HG03354 (cell line): ENCODE results near the gene TUT4.
"Not testable (repeated sequence)": the region's sequence is repeated elsewhere in the genome, so short reads cannot be mapped to it uniquely, and the experiment has no call there.

ENCODE experiments used
- ATAC-seq: cut with Tn5 transposase; IDR thresholded peaks from one replicate; pipeline ENCODE4 v1.9.1; 2021; ENCODE audit warnings: mild to moderate bottlenecking; ENCODE audit not compliant: unreplicated experiment, poor library complexity, severe bottlenecking

Gene TUT4

DNA sequence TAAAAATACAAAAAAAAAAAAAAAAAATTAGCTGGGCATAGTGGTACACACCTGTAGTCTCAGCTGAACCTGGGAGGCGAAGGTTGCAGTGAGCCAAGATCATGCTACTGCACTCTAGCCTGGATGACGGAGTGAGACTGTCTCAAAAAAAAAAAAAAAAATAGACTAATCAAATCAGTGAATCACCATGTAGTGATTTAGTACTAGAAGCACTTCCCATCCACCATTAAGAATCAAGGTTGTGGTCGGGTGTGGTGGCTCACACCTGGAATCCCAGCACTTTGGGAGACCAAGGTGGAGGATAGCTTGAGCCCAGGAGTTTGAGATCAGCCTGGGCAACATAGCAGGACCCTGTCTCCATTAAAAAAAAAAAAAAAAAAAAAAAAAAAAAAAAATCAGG lies 25.2 kb upstream of the TUT4 start:
- not testable (repeated sequence) for ATAC-seq

DNA sequence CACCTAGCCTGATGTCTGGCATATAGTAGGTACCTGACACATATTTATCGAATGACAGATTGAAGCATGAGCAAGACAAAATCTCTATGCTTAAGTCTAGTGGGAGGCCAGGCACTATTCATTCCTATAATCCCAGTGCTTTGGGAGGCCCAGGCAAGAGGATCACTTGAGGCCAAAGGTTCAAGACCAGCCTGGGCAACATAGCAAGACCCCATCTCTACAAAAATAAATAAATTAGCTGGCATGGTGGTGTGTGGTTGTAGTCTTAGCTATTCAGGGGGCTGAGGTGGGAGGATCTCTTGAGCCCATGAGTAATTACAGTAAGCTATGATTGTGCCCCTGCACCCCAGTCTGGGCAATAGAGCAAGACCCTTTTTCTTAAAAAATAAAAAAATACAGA lies 23.2 kb upstream of the TUT4 start:
- ATAC-seq: no peak

DNA sequence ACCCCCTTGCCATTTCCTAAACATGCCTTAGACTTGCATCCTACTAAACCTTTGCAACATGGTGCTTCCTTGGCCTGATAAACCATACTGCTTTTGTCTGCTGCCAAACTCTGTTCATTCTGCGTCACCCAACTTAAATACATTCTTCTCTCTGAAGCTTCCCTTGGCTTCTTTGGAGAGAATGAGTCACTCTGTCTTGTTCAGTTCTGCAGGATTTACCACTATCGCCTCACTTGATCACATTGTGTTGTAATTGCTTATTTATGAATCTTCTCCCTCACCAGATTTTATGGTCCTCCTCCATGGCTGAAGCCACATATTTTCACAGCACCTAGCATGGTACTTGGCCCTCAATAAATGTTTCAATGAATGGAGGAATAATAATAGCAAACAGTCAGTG lies 21.7 kb upstream of the TUT4 start:
- ATAC-seq: no peak

- no peak for ATAC-seq
Measured at GRCh38 chr1:52572387-52572786, 19.5 kb upstream of the TUT4 start.

DNA sequence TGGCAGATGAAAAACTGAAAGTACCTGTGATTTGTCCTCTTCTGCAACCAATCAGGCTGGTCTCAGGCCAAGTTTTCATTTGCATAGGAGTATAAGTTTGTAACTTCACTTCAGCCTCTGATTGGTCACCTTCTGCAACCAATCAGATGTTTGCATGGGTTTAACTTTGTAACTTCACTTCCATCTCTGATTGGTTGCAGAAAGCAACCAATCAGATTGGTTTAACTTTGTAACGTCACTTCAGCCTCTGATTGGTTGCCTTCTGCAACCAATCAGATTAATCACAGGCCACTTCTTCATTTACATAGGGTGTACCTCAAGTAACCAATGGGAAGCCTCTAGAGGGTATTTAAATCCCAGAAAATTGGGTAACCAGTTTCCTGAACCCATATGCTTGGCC lies 18.9 kb upstream of the TUT4 start:
- ATAC-seq: no peak

- ATAC-seq: no peak
Measured at GRCh38 chr1:52569449-52570210, 16.7 kb upstream of the TUT4 start.

DNA sequence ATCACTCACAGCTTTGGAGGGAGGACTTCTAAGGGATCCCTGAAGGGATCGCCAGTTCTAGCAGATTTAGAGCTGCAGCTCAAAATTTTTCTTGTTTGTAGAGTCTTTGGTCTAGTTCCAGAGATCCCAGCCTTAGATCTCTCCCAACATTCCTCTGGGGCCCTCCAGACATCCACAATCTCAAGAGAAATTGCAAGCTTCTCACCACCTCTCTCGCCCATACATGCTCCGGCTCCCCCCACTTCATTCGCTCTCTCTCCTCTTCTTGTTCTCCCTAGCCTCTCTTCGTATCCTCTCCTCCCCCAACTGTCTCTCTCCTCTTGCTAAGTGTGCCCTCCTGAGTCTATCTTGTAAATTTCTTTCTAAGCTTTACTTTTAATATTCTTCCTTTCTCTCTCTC lies 15.1 kb upstream of the TUT4 start:
- ATAC-seq: no peak

DNA sequence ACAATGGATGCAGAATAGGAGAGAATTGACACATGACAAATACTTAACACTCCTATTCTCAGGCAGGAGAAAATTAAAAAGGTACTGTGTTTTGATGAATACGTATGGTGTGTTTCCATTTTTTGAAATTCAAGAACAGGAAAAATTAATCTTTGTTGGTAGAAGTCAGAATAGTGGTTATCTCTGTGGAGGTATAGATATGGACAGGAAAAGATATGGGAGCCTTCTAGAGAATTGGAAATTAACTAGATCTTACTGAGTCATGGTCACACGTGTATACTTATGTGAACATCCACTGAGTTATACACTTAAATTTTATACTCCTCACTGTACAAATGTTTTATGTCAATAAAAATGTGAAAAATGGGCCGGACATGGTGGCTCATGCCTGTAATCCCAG lies 9.9 kb upstream of the TUT4 start:
- no peak for ATAC-seq

DNA sequence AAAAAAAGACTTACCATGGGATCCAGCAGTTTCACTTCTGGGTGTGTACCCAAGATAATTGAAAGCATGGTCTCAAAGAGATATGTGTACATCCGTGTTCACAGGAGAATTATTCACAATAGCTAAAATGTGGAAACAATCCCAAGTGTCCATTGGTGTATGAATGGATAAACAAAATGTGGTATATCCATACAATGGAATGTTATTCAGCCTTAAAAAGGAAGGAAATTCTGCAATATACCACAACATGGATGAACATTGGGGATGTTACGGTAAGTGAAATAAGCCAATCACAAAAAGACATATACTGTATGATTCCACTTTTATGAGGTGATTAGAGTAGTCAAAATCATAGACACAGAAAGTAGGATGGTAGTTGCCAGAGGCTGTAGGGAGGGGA lies 7.0 kb upstream of the TUT4 start:
- ATAC-seq: no peak

- ATAC-seq: no peak
Measured at GRCh38 chr1:52558941-52559340, 6.0 kb upstream of the TUT4 start.

DNA sequence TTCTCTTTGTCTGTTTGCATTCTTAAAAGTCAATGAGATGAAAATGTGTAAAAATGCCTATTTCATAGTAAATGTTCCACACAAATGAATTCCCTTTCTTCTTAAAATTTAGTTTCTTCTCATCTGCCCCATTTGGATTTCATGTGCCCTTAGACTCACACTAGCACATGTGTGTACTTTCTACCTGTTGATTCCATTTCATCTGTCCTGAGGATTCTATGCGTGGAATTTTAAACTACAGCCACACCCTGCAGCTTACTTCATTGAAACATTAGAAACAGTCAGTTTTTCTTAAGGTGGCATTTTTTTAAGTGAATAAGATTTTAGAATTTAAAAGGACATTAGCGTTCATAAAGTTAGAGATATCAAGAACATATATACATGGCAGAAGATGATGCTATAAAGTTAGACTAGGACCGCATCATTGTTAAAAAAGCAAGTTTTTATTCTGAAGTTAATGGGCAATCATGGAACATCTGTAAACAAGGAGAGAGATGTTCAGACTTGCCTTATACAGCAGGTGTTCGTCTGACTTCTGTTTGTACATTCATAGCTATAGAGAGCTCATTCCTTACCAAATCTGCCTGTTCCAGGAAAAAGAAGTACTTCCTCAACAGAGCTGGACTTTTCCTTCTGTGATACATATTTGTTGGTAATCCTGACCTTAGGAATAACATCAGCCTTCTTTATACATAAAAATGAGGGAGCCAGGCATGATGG lies 3.9 kb upstream of the TUT4 start:
- ATAC-seq: no peak

- no peak for ATAC-seq
Measured at GRCh38 chr1:52554756-52555155, 1.9 kb upstream of the TUT4 start.

- ATAC-seq: no peak
Measured at GRCh38 chr1:52554267-52554640, 1.4 kb upstream of the TUT4 start.

- peak; percentile 66 for ATAC-seq
Measured at GRCh38 chr1:52553362-52554266, 722 bp upstream of the TUT4 start.

GRCh38 chr1:52552236-52552504 lies 722 bp downstream of the TUT4 start:
- peak; percentile 44 for ATAC-seq

DNA sequence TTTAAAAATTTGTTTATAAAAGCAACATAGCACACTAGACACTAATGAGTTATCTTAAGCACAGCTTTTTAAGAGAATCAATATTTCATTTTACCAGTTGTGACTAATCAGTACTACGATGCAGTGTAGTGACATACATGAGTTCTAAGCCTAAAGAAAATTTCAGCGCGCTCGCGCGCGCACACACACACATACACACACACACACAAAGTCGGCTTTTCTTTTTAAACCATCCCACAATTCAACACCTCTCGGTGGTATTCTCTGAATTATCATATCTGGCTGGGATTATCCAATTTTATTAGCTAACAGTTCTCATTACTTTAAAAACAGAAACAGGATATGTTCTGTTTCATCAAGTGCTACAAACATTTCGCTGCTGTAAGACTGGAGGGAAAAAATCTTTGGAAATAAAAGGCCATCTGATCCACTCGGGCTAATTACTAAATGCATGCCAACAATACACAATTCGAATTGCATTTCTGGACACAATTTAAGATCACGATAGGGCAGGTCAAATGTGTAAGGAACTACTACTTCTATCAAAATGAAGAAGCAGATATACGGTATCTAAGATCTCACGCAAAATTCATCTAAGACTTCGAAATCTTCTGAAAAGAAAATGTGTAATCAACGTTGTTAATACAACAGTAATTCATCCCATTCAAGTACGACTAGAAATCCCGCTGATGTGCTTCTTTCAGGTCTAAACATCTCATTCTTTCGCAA lies 1.2 kb downstream of the TUT4 start:
- ATAC-seq: no peak

- no peak for ATAC-seq
Measured at GRCh38 chr1:52550447-52550846, 2.4 kb downstream of the TUT4 start.

DNA sequence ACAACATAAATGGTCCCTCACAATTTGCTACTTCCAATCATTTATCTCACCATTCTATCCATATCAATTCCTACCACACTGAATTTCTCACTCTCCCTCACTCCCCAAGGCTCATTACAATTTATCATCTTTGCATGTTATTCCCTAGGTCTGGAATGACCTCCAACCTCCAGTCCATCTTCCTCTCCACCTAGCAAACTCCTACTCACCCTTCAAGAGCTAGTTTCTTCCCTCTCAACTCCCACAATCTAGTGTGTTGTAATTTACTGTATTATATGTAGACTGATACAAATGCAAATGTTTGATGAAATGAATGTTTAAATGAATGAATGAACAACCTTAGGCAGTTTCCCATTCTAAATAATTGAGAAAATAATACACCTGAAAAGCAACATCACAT lies 3.6 kb downstream of the TUT4 start:
- no peak for ATAC-seq

- ATAC-seq: no peak
Measured at GRCh38 chr1:52546852-52547251, 6.0 kb downstream of the TUT4 start.
